GM21529 (cell line): ENCODE measurements around the gene PLXDC2.
"Not testable (repeated sequence)": the region's sequence is repeated elsewhere in the genome, so short reads cannot be mapped to it uniquely, and the experiment has no call there.

Source experiments
- ATAC-seq: cut with Tn5 transposase; IDR thresholded peaks from one replicate; pipeline ENCODE4 v1.9.1; 2021; ENCODE audit not compliant: unreplicated experiment

Gene PLXDC2

DNA sequence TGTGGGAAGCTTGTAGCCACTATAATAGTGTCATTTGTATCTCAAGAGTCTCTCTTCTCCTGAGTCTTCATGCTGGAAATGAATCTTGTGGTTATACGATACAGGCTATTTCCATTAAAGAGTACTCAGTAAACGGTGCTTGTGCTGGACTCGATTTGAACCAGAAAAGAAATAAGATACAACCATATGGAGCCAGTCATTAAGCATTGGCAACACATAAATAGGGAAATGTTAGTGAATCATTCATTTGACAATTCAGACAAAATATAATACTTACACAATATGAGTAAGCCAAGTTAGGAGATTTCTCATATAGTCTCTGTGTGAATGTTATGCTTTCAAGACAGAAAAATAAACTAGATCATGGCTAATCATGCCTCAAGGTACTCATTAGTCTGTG, 356.8 kb downstream of the PLXDC2 start:
- ATAC-seq = no peak

DNA sequence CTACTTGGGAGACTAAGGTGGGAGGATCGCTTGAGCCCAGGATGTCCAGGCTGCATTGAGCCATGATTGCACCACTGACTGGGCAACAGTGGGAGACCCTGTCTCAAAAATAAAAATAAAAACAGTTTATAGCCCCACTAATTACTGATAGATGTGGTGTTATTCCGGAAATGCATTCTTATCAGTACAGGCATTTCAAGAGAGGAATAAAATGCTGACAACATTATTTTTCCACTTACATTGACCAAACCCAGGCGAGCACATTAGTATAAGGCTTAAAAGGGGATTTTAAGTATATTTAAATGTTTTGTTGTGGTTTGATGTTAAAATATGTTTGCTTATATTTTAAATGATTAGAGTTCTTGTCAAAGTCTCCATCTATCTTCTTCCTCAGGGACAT, 359.5 kb downstream of the PLXDC2 start:
- no peak for ATAC-seq

DNA sequence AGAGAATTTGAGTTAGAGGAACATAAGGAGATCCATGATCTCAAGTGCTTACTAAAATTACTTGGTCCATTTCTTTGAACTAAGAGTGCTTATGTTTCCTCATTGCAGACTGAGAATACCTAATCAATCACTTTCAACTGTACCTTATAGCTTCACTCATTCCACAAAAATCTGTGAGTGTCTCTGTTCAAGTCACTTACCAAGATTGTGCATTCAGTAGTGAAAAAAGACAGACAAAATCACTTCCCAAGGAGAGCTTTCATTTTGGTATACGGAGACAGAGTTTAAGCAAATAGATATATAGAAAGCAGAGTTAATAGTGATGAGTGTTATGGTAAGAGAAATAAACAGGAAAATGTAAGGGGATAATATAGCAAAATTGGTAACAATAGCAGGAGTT, 364.5 kb downstream of the PLXDC2 start:
- ATAC-seq = no peak

DNA sequence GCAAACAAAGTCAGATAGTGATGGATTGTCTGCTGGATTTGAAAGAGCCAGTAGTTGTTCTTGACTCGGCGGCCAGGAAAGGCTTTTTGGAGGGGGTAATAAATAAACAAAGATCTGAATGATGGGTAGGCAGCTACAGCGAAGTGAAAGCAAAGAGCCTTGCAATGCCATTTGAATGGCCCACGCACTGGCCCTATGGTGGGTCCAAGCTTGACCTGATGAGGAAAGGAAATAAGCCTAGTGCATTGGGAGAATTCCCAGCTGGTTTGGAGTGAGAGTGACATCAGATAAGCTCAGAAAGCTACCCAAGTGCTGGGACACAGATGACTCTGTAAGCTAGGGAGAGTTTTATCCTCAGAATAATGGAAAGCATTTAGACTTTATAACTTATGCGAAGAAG, 365.2 kb downstream of the PLXDC2 start:
- no peak for ATAC-seq

DNA sequence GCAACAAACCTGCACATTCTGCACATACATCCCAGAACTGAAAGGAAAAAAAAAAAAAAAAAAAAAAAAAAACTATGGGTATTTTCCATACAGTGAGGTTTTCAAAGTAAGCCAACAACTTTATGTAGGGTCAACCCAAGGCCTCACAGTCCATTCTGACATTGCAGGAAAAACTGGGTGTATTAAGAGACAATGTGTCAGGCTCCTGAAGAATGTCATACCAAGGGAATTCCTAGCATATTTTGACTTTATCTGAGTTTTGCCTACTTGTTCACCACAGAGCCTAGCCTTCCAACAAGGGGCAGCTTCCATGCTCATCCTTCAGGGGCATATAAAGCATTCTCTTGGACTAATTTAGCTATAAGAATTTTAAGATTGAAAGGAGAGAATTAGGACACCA, 368.9 kb downstream of the PLXDC2 start:
- no peak for ATAC-seq

DNA sequence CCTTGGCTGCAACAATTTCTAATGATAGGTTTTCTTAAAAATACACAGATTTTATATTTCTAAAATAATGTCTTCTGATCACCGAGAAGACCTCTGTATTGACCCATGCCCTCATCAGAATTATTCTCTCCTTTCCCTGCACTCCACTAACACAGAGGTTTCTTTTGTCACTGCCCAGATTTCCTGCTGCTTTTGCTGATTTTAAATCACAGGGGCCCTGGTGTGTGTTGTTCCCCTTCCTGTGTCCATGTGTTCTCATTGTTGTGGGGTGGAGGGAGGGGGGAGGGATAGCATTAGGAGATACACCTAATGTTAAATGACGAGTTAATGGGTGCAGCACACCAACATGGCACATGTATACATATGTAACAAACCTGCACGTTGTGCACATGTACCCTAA, 375.2 kb downstream of the PLXDC2 start:
- ATAC-seq = not testable (repeated sequence)

DNA sequence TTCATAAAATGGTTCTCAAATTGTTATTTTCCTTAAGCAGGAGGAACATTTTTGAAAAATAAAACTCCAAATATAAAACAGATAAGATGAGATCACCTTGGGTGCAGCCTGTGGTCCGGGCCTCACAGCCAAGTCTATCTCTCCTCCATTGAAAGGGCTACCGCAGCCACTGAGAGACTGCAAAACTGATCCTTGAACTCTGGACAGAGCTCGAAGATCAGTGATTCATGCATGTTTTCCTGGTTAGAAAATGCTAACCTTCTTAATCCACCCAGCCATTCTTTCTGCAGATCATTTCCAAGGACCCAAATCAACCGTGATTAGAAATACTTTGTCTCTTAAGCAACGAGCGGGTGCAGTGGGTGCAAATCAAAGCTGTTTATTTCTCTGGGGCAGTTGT, 378.8 kb downstream of the PLXDC2 start:
- ATAC-seq = no peak

DNA sequence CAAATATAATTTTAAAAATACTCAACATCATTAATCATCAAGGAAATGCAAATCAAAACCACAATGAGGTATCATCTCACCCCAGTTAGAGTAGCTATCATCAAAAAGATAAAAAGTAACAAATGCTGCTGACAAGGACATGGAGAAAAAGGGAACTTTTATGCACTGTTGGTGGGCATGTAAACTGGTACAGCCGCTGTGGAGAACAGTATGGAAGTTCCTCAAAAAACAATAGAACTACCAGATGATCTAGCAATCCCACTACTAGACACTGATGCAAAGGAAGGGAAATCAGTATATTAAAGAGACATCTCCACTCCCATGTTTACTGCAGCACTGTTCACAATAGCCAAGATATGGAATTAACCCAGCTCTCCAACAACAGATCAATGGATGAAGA, 384.5 kb downstream of the PLXDC2 start:
- no peak for ATAC-seq

DNA sequence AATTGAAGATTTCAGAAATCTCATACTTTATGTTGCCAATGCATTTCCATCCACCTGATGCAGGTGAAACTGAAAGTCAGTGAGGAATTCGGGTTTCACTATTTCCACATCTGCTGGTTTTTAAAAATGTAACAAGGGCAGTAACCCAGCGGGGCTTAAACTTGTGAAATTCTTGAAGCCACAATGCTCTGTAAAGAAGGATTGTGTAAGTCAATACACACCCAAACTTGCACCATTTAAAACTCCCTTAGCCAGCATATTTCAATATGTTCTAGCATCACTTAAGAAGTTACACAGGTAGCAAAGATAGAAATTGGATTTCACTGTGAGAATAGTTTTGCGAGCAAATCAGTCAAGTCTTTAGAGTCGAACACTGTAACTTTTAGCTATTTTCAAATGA, 386.1 kb downstream of the PLXDC2 start:
- no peak for ATAC-seq

DNA sequence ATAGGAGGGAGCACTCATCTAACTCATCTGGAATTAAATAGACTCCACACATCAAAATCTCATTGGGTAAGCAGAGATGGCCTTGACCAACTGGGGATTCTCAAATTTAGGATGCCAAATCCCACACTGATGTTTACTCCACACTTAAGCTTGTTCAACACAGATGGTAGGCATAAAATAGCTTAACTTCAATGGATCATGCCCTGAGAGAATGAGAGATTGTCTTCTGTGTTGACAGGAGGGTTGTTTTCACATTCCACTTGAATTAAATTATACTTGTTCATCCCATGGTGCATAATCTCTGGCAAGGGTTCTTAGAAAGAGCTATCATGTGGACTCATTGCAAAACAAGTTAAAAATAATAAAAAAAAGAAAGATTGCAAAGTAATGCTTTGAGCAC, 391.4 kb downstream of the PLXDC2 start:
- ATAC-seq = no peak

DNA sequence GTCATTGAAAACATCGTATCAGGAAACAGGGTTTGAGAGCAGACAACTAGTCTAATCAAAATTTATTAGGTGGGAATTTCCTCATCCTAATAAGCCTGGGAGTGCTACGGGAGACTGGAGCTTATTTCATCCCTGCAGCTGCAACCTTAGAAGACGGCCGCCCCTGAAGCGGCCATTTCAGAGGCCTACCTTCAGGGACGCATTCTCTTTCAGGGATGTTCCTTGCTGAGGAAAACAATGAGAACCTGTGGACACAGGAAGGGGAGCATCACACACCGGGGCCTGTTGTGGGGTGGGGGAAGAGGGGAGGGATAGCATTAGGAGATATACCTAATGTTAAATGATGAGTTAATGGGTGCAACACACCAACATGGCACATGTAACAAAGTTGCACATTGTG, 392.9 kb downstream of the PLXDC2 start:
- not testable (repeated sequence) for ATAC-seq

DNA sequence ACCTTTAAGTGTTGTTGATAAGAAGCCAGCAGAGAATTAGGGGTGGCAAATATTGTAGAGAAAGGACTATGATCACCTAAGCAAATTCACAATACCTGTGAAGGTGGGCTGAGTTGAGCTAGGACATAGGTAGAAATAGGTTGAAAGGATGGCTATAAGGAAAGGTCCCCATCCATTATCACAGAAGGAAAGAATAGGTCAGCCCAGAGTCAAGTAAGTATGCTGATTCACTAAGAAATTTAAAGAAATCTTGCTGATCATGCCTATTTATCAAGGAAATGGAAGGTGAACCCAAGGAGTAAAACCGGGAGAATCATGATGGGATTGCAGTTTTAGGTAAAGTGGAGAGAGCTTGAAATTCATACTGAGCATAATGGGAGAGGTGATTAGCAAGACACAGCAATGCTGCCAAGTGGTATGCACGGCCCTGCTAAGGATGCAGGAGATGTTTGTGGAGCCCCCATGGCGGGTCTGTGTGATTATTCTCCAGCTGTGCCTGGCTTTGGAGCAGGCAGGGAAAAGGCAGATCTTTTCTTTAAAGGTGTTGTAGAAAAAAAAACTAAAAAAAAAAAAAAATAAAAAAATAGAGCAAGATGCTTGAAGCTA, 399.4 kb downstream of the PLXDC2 start:
- no peak for ATAC-seq

DNA sequence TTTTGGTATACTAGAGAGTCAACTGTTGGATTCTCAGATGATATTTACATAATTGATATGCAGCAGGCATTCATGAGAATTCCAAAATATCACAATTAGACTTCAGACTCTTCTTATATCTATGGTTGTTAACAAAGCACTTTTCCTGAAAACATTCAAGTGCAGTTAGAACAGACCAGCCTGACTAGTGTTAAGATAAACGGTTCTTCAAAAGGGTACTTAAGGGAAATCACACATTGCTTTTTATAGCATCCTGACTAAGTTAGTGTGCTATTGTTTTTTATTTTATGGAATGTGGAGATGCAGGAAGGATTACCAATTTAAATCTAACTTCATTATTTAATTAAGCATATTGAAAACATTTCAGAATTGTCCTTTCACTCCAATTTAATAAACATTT, 405.1 kb downstream of the PLXDC2 start:
- ATAC-seq = no peak

DNA sequence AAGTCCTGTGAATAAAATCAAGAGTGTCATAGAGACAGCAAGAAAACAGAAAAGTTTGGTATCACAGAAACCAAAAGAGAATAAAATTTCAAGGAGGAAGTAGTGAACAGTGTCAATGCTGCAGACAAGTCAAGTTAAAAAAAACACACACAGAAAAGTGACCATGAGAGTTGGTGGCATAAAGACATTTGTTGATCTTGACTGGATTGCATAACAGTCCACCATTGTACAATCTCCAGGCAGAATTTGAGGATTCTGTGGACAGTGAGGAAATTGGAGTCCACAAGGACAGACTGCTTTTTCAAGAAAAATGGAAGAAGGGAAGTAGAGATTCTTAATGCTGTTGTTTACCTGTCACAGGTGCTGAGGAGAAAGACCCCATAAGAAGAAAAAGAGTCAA, 412.5 kb downstream of the PLXDC2 start:
- no peak for ATAC-seq

DNA sequence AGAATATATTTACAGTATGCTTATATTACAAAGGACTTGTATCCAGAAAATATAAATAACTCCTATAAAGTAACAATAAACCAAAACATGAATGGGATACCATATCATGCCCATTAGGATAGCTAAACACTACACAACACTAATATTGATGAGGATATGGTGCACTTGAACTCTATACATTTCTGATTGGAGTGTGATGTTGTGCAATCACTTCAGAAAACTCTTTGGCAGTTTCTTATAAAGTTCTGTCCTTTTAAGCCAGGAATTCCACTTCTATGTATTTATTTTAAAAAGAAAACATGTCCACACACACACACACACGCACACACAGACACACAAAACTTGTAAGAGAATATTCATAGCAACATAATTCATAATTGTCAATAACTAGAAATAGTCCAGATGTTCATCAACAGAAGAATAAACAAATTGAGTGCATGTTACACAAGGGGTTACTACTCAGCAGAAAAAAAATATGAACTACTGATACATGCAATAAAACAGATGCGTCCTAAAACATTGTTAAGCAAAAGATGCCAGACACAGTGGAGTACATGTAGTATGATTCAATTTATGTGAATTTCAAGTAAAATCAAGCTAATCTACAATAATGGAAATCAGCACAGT, 416.0 kb downstream of the PLXDC2 start:
- no peak for ATAC-seq

DNA sequence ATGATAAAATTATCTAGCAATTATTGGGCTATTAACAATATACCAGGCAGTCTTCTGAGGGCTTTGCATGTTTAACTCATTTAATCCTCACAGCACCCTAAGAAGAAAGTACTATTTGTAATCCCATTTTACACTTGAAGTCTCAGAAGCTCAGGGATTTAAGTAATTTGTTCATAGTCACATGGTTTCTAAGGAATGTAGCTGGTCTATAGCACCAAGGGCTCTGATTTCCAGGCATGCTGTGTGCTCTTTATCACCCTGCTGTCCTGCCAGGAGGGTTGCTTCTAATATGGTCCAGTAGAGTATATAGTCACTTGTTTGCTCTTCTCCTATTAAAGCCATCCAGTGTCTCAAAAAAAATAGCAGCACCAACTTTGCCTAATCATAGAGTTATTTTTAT, 417.2 kb downstream of the PLXDC2 start:
- no peak for ATAC-seq

DNA sequence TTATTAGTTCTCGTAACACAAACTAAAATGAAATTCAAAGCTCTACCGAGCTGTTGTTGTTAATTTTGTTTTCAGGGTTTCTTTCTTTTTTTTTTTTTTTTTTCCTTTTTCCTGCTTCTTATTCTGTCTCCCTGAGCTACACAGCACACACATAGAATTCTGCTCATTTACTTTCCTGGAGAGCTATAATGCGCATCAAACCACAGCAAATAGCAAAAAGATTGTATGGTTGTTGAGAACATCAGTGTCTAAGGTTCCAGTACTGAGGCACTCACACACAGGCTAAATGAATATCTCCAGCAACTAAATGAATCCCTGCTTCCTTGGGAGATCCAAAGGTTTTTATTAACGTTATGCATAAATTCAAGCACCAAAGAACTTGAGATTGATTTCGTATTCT, 418.3 kb downstream of the PLXDC2 start:
- no peak for ATAC-seq

DNA sequence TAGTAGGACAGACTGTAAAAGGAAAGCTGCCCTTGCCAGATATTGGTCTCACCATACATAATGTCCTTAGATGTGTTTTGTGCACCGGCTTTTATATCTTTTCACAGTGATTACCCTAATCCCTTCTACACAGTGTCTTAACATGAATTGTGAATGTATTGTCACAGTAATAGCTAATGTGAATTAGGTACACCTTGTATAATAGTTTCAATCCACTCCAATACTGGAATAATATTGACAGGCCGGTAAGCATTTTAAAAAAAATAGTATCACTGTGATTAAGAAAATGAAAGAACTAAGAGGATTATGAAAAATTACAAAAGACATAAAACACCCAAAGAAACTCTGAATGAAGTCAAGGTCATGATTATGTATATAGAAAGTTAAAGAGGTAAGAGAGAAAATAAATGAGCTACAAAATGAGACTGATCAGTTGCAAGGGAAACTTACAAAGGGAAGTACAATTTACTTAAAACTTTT, 420.9 kb downstream of the PLXDC2 start:
- no peak for ATAC-seq

DNA sequence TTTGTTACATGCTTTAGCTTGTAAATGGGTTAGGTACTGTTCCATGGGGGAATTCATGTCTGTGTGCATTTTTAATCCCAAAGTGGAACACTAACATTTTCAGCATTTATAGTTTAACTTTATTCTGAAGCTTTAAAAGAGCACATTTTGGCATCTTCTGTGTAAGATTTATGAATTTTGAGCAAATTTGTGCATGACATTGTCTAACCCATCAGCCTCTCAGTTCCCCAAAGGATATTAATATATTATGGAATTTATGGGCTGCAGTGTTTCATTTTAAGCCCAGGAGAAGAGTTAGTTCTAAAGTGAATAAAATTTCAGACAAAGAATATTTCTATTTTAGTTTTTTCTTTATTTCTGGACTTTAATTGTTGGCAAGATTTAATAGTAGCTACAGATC, 421.4 kb downstream of the PLXDC2 start:
- no peak for ATAC-seq

DNA sequence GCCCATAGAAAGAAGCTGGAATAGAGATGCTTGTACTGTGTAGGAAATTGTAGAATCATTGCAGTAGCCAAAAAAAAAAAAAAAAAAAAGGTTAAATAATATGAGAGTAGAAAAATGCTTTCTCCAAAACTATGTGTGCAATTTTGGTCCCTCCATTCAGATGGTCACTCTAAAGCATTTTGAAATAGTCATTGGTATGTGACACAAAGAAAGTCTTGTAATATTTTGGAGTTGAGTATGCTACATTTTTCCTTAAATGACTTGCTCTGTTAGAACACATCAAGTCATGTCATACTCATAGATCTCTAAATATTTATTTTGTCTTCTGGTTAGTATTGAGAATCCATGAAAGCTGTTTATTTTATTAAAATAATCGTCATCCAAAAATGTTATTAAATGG, 424.4 kb downstream of the PLXDC2 start:
- ATAC-seq = no peak

DNA sequence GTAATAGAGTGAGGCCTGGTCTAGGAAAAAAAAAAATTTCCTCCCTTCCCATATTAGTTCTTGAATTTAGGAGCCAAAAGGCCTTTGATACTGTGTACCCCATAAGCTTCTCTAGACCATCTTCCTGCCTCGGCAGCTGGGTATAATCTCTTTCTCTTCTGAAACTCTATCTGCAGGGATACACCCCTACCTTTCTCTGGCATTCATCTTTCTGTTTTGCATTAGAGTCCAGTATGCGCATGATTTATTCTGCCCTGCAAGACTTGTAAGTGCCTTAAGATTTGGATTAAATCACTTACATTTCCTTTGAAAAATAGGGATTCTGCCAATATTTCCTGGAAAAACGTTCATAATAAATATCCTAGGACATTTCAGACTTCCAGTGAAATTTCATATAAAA, 431.2 kb downstream of the PLXDC2 start:
- no peak for ATAC-seq

DNA sequence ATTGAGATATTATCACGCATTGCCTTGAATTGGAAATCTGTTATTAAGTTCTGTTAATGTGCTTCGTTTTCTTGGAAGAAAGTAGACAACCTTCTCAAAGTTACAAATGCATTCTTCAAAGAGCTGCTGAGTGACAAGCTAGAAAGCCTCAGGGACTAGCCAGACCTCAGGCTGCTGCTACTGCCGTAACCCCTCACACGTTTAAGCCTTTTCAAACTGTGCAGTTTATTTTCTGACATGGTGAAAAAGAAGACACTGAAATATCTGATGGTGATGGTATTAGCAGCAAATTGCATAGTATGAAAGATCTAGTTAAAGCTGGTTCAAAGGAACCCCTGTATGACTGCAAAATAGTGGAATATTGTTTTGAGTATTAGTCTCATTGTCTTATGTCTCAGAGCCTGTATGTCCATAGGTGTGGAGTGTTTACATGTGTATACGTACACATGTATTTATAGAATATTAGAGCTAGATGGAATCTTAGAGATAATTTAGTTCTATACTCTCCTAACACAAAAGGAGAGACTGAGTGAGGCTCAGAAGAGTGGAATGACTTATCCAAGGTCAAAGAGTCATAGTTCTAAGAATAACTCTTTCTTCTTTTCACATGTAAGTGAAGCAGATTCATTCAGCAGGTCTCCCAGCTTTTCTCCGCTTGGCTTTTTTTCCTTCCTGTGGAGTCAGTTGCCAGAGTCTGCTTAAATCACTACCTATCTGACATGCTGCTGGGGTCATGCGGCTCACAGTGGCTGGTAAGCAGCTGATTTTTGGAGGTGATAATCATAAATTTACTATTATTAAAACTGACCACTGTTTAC, 431.9 kb downstream of the PLXDC2 start:
- no peak for ATAC-seq
